HUDEP-2 (cell line): ENCODE measurements around the gene DRD3.
A peak's percentile ranks its signal among the peaks of the same experiment; 100 is the strongest.

ENCODE experiments used
- DNase-seq, 76 experiments: peaks; one replicate each; lab custom pipeline; 2025; ENCODE audit not compliant: unreplicated experiment in 76 of 76; lab: John Stamatoyannopoulos, UW

Gene DRD3

DNA sequence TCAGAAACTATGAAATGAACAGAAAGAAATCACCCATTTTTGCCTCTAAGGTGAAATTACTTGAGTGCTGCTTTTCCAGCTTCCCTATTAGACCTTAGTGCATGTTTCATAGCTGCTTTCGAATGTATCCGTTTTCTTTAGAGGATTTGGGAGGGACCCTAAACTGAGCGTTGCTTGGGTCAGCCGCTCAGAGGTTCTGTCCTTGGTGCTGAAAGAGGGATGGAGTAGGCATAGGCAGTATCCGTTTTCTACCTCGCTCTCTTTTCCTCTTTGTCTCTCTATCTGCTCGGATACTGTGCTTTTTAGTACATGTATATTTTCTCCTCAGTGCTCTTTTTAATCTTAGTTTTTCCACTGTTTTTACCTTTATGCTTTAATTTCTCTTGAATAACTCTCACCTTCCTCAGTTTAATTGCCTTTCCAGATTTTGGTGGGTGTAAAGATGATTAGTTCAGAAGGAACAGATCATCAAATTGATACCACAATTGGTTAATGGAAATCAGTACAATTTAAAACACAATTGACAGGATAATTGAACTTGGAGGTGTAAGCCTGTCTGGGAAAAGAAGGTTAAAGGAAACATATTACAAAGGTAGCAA lies at the start of gene DRD3:
DRD3 (minus strand) TSS at position 283 of the 599 bp plus-strand sequence. CDS start 7,060 bp downstream, outside the sequence.
- peak in 11 of 76 experiments; percentile 1 to 19 (median 2) for DNase-seq

DNA sequence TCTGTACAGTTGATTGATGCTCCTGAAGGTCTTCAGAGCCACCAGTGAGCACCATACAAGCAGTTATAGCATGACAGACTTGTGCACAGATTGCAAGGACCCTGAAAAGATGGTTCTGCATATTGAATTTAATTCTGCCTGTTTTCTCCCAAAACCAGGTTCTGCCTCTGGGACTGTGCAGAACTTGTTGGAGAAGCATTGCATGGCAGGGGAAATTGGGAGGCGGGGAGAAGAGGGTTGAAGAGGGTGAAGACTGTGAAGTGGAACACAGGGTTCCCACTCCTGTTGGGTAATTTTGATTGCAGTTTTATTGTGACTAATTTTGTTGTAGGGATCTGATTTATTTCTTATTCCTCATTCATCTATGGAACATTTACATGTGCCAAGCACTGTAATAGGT lies 48.2 kb upstream of the DRD3 start:
- DNase-seq = no peak

DNA sequence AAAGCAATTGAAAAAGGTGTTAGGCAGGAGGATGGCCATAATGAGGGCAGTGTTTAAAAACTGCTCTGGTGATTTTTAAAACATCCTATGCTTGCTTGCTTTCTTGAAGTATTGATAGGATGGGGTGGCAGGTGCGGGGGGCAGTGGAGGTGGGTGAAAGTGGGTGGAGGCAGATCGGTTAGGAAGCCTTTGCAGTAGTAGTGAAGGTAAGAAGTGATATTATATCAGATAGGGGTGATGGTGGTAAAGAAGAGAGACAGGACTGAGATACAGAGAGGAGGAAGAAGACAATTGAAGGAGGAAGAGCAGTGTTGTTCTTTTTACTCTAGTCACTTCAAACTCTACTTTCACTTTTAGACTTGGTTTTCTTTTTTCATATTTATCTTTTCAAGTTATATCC lies 47.5 kb upstream of the DRD3 start:
- DNase-seq = no peak

DNA sequence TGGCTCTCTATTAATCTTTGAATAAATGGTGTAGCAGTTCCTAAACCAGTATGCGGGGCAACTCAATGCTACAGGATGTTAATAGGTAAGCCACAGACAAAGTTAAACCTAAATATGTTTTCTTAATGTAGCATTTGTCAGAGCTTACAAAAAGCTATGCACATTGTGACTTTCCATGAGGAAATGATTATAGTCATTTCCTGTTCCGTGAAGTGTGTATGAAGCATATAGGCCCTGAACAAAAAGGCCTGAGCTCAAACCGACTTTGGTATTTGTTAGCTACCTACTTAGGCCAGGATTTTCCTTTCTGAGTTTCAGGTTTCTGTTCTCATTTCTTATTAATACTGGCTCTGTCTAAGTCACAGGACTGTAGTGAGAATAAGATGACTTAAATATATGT lies 44.3 kb upstream of the DRD3 start:
- no peak for DNase-seq

DNA sequence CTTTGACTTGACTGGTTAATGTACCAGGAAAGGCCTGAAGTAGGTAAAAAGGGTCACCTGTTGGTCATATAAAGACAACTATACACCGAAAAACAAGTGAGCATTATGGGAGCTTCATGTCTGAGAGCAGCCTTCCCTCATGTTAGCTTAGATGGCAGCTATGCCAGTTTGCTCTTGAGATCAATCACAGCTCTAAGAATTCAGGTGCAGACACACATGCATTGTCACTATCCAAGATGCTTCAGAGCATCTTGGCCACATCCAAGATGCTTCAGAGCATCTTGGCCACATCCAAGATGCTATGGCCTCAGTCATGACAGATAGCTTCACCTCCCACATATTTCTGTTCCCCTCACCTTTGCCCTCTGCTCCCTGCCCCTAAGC lies 43.0 kb upstream of the DRD3 start:
- no peak for DNase-seq

DNA sequence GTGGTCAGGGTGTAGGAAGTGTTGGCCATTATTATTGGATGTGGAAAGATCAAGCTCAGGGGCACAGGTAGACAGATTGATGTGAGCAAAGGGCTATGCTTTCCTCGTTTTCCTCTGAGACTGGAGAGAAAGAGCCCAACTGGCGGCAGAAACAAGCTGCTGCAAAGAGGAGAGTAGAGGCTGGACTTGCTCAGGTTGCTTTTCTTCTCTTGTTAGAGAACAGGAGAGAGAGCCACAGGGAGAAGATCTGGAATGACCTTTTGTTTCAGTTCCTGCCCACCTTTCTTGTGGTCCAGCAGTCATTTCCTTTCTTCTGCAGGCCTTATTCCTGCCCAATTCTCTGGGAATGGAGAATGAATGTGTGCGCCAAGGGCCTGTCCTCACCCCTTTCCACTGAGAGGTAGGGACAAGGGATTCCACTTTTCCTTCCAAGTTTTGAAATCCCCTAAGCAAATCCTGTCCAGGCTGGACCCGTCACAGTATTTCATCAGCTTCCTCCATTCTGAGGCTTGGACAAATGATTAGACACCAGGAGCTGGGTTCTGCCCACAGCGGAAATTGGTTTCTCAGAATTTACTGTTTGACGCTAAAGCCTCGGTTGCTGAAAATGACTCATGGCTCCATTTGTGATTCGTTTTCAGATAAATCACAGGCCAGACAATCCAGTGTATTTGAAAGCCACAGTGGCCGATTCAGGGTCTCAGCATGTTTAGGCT lies 42.5 kb upstream of the DRD3 start:
- no peak for DNase-seq

DNA sequence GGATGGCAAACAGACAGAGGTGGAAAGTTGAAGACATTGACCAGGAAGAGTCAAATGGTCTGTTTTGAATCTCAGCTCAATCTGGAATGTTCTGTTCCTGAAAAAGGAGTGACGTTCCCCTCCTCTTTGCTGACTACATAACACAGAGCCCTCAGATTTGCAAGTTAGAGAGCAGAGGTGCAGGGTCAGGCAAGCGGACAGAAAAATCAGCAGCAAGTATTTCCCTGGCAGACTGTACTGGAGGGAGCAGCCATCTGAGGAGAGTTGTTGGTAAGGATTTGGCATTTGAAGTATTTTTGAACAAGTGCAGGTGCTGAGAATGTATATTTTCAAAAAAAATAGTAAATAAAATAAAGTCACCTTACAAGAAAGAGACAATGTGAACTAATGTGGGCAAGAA lies 40.9 kb upstream of the DRD3 start:
- no peak for DNase-seq

DNA sequence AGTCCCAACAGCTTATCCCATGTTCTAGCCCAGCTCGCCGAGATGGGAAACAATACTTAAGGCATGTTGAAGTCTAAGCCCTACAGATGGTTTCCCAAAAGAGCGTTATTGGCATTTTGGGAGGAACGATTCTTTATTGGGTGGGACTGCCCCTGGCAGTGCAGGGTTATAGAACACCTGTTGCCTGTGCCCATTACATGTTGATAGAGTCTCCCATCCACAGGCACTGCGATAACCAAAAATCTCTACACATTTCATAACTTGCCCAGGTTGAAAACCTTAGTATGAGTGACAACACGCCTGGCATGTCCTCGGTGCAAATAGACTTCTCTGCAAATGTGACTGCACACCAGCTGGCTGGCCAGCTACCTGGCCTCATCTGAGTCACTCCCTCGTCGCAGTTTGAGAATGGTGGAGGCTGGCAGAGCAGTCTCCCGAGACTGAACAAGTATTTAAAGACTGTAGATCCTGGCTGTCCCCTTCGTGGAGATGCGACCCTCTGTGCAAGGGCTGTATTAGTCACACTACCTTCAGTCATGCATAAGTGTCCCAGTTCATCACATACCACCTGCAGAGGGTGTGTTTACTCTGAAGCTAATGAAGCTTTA lies 39.8 kb upstream of the DRD3 start:
- DNase-seq = no peak

DNA sequence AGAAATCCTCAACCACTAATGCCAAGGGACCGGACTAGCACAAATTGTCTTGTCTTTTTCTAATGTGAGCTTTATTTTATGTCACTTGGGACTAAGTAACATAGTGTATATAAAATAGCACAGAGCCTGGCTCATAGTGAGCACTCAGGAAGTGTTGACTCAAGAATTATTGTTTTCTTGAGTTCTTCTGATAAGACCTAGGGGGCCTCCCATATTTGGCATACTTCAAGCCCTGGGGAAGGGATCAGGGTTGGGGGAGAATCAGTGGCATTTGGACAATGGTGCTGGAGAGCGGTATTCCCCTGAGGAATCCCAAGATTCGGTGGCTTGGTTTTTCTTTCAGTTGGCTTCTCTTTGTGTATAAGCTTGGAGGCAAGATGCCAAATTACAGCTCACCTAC lies 39.2 kb upstream of the DRD3 start:
- DNase-seq = no peak

DNA sequence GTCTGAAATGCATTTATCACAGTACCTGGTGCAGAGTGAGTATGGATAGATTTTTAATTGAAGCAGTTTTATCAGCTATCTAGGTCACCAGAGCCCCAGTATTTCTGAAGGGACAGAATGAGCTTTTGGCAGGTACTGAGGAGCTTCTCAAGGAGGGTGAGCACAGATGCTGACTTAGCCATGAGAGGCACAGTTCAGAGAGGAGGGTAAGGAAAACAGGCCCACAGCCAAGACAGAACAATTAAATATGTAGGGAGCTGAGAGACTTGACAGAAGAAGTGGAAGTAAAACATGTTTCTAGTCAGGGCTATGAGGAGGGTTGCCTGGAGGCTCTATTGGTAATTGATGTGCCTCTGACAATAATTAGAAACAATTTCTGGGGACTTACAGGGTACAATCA lies 38.4 kb upstream of the DRD3 start:
- no peak for DNase-seq

DNA sequence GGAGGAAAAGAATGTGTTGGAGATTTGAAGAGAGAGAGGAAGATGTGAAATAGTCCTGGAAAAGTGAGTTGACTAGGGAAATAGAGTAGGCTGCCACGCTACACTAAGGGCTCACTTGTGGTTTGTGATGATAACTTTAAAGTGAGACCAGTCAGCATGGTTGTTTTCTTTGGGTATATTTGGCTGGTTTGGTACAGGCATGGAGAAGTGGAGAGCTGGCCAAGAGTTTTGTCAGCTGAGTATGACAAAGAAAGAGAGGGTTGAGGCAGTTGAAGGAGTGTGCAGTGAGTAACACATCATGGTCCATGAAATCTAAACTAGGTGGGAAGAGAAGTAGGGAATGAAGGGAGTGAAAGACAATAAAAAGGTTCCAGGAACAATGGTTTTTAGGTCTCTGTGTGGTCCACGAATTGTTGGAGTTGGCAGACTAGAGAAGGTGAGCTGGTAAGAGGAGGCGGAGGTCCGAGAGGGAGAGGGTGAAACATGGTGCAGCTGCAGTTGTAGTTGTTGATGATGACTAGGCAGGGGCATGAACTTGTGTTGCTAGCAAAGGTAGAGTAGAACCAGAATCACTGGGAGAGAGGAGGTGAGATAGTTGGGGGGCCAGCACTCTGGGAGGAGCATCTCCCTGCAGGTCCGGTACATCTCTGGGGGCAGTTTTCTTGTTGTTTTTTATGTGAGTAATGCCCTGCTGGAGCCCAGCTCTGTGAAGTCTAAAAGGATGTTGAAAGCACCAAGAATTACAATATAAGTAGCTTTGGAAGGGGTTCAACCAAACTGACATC lies 37.5 kb upstream of the DRD3 start:
- DNase-seq = no peak

DNA sequence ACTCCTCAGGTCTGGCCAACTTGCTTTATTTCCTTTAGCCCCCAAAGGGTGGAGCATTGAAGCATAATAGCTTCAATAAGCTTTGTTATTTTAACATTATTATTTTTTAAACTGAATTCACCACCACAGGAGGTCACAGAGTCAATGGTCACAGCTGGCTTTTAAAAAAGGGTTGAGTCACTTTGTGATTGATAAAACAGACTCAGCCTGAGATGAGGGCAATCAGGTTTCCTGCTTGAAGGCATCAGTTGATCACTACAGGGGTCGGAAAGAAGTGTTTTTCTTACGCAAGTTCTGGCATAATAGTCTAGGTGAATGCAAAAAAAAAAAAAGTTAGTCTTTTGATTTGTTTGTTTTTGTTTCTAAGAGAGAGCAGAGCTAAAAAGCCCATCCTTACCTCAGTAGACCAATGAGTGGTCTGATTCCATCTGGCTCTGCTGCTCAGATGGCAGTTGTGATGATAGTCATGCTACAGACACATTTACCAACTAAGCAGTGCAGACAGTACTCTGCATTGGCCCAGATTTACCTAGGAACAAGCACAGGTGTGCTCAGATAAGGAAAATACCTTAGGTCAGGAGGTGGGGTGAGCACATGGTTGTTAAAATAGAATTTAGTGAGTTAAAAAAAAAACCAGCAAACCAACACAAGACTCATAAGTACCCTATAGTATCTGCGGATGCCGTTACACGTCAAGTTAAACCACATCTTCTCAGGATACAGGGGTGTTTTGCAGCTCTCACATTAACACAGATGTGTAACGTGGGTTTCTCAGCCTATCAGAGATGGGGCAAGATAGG lies 35.9 kb upstream of the DRD3 start:
- no peak for DNase-seq

DNA sequence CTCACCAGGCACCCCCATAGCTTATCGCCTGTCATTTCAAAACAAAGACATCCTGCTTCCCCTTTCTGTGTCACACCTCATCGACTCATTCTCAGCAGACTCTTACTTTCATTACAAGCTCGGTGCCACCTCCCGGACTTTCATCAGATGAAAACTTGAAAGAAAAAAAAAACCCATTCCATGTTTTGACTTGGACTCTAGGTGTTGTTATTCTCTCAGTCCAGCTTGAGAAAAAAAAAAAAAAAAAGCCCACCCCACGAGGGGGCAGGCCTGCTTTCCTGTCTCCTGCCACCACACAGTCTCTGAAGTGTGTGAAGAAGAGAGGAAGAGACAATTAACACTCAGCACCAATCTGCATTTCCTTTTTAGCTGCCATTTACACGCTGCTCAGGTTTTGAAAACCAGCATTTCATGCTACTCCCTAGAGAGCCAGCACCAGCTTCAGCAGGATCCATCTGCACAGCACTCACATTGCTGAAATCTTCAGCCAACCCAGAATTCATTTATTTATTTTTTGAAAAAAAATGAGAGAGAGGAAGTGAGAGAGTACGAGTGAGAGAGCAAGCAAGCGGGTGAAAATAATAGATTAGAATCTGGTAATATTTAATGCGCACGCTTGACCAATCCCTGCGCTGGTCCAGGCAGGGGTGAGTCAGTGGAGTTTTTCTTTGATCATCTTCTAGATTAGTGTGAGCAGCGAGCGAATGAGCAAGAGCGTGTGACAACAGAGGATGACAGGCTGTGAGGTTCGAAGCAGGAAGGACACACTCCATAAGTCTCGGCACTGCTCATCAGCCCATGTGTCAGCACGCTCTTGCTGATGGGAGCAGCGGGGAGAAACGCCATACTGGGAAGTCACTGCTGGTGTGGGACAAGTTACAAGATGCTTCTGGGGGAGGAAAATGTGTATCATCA lies 35.0 kb upstream of the DRD3 start:
- no peak for DNase-seq

DNA sequence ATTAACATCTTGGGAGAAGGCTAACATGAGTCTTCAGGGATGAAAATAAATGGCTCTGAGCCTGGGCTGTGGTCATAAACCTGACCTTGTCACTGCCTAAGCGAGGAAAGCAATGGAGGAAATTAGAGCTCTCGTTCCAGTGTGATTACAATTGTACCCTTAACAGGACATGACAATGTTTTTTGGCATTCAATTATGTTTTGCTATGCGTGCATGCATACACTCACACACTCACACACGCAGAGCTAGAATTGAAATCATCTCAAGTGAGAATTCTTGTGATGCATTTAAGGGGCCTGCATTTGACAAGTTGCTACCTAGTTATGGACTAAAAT lies 34.4 kb upstream of the DRD3 start:
- DNase-seq = no peak

DNA sequence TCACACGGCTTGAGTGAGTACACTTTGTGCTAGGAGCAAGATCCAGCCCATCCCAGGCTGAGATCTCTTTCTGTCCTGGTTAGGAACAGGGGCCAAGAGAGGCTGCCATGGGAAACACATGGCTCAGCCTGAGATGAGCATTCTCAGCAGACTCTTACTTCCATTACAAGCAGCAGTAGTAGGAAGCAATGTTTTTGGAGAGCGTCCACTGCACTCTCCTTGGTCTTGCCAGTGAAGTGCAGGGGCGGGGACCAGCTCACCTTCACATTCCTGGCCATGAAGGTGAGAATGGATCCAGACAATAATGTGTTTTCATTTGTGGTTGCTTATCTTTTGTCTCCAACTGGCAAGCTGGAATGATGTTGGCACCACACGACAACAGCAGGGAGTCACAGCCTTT lies 33.8 kb upstream of the DRD3 start:
- DNase-seq = no peak

DNA sequence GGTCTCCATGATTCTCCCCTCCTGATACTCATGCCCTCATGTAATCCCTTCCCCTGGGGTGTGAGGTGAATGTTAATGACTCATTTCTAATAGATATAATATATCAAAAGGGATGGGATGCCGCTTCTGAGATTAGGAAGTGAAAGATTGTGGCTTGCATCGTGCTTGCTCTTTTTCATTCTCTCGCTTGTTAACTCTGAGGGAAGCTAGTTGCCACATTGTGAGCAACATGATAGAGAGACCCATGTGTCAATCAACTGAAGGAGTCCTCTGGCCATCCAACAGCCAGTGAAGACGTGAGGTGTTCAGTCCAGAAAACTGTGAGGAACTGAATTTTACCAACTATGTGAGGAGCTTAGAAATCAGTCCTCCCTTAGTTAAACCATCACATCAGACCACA lies 28.9 kb upstream of the DRD3 start:
- DNase-seq = no peak

DNA sequence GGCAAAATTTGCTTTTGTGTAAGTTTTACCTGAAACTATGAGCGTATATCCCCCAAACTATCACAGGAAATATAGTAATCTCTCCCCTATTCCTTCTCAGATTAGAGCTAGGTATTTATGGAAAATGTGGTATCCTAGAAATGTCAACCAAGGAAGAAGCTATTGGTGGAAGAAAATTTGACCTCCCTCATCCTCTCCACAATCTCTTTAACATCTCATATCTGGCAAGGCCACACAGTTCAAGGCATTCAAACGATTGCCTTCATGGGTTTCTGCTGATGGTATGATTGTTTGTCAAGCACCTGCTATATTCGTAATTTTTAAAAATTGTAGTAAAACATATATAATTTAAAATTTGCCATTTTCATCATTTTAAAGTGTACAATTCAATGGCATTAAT lies 27.5 kb upstream of the DRD3 start:
- DNase-seq = no peak

DNA sequence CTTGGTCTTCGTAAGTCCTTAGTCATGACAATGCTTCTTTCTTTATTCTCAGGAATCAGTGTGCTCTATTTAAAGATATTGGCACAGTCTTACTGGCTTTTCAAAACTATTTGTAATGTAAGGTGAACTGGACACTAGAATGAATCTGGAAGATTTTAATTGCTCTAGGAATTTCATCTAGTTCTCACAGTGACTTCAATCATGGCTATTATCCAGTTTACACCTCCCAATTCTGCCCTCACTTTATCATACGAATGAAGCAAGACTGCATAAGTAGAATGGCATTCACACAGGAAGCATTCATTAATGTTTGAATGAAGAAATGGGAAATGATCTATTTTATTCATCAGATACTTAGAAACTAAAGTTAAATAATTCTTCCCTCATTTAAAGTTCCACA lies 26.7 kb upstream of the DRD3 start:
- no peak for DNase-seq

DNA sequence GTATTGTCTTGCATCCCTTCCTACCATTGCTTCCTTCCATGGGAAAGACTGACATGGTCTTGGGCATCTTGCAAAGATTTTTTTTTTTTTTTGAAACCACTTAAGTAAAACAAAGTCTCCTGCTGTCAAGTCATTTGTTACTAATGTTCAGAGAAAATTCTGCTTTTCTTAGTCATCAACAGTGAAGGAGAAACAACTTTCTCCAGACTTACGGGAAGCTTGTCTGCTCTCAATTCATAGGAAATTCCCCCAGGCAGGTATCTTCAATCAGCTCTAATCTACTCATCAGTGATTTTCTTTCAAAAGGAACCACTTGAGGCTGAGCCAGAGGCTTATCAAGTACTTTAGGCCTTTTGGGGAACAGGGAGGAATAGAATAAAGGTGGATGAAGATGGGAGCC lies 15.9 kb upstream of the DRD3 start:
- DNase-seq = no peak

DNA sequence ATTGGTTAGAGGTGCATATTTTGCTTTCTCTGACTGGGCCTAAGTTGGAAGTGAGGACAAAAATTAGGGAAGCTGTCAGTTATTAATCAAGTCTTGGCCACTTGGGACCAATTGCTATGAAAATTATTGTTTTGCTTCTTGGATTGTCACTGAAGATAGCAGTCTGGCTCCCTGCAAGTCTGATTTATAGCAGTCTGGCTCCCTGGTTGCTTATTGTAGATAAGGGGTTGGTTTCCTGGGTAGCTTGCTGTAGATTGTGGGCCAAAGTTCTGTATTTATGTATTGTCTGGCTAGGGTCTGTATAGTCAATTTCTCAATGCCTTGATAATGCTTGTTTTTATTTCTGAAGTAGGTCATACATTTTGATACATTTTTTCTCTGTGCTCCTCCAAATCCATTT lies 13.3 kb upstream of the DRD3 start:
- no peak for DNase-seq
